HEK293 (cell line): ENCODE measurements around the gene NSD1.

Source experiments
- CTCF ChIA-PET: fragments of 350-600 bp; formaldehyde crosslinking; extraction: SDS; loops from one replicate; lab custom pipeline; 2021; ENCODE audit warnings: antibody characterized with exemption; lab: Yijun Ruan, JAX
- POLR2A ChIA-PET: fragments of 300-600 bp; formaldehyde crosslinking; extraction: SDS; loops from one replicate; lab custom pipeline; 2020; ENCODE audit warnings: antibody characterized with exemption, inconsistent platforms; lab: Yijun Ruan, JAX
- H3K27ac ChIP-seq: fragments of 200-500 bp; sonication (Bioruptor generic); 2 replicates; pipeline ENCODE4 v1.5.1; 2014; ENCODE audit warnings: low read depth, low read length, control low read depth, inconsistent platforms; ENCODE audit errors: extremely low read depth
- H3K36me3 ChIP-seq, 2 experiments: fragments of 200-500 bp in 1 of 2; sonication (Bioruptor generic) in 1 of 2; 1 replicate in 1 of 2; 2 replicates in 1 of 2; pipeline ENCODE4 v1.5.1; 2014 to 2017; ENCODE audit warnings: inconsistent platforms in 2 of 2, low read length in 2 of 2; ENCODE audit not compliant: control insufficient read depth in 2 of 2, insufficient read depth in 1 of 2
- H3K4me1 ChIP-seq: fragments of 200-500 bp; sonication (Bioruptor generic); 2 replicates; pipeline ENCODE4 v1.5.1; 2014; ENCODE audit warnings: mild to moderate bottlenecking, low read length, inconsistent platforms; ENCODE audit not compliant: control insufficient read depth, insufficient read depth
- H3K4me3 ChIP-seq: 2 replicates; pipeline ENCODE4 v1.5.1; 2011; ENCODE audit warnings: low read depth, mild to moderate bottlenecking, control low read depth, low read length, moderate library complexity
- H3K9me3 ChIP-seq: fragments of 200-500 bp; sonication (Bioruptor generic); 2 replicates; pipeline ENCODE4 v1.5.1; 2014; ENCODE audit warnings: low read depth, low read length, inconsistent platforms; ENCODE audit not compliant: control insufficient read depth, insufficient read depth
- EGR2 ChIP-seq: fragments of 450-650 bp; formaldehyde crosslinking; IDR thresholded peaks from 2 replicates; pipeline ENCODE4 v1.5.1; 2016; ENCODE audit warnings: low read depth, missing biosample characterization, missing genetic modification characterization
- GLIS1 ChIP-seq: fragments of 450-650 bp; formaldehyde crosslinking; IDR thresholded peaks from 2 replicates; pipeline ENCODE4 v1.5.1; 2016; ENCODE audit warnings: missing biosample characterization, missing genetic modification characterization
- KLF16 ChIP-seq: fragments of 450-650 bp; formaldehyde crosslinking; IDR thresholded peaks from 2 replicates; pipeline ENCODE4 v1.5.1; 2017; ENCODE audit warnings: missing biosample characterization, missing genetic modification characterization
- SP7 ChIP-seq: fragments of 450-650 bp; formaldehyde crosslinking; IDR thresholded peaks from 2 replicates; pipeline ENCODE4 v1.5.1; 2016; ENCODE audit warnings: missing biosample characterization, missing genetic modification characterization
- ZBTB1 ChIP-seq: fragments of 450-650 bp; formaldehyde crosslinking; IDR thresholded peaks from 2 replicates; pipeline ENCODE4 v1.5.1; 2016; ENCODE audit warnings: missing biosample characterization, missing genetic modification characterization
- ZFP37 ChIP-seq: fragments of 450-650 bp; formaldehyde crosslinking; IDR thresholded peaks from 2 replicates; pipeline ENCODE4 v1.5.1; 2016; ENCODE audit warnings: missing biosample characterization, missing genetic modification characterization
- ZNF146 ChIP-seq: fragments of 450-650 bp; formaldehyde crosslinking; IDR thresholded peaks from 2 replicates; pipeline ENCODE4 v1.5.1; 2016; ENCODE audit warnings: missing biosample characterization, missing genetic modification characterization
- ZNF157 ChIP-seq: fragments of 450-650 bp; formaldehyde crosslinking; IDR thresholded peaks from 2 replicates; pipeline ENCODE4 v1.5.1; 2016; ENCODE audit warnings: missing biosample characterization, missing genetic modification characterization
- ZNF16 ChIP-seq: fragments of 450-650 bp; formaldehyde crosslinking; IDR thresholded peaks from 2 replicates; pipeline ENCODE4 v1.5.1; 2016; ENCODE audit warnings: low read depth, missing biosample characterization, missing genetic modification characterization
- ZNF239 ChIP-seq: fragments of 450-650 bp; formaldehyde crosslinking; IDR thresholded peaks from 2 replicates; pipeline ENCODE4 v1.5.1; 2016; ENCODE audit warnings: missing biosample characterization, missing genetic modification characterization
- ZNF266 ChIP-seq: fragments of 450-650 bp; formaldehyde crosslinking; IDR thresholded peaks from 2 replicates; pipeline ENCODE4 v1.5.1; 2016; ENCODE audit warnings: missing biosample characterization, missing genetic modification characterization, low read depth
- ZNF423 ChIP-seq: fragments of 450-650 bp; formaldehyde crosslinking; IDR thresholded peaks from 2 replicates; pipeline ENCODE4 v1.5.1; 2016; ENCODE audit warnings: missing biosample characterization, missing genetic modification characterization
- ZNF548 ChIP-seq: fragments of 450-650 bp; formaldehyde crosslinking; IDR thresholded peaks from 2 replicates; pipeline ENCODE4 v1.5.1; 2016; ENCODE audit warnings: missing biosample characterization, missing genetic modification characterization
- ZNF624 ChIP-seq: fragments of 450-650 bp; formaldehyde crosslinking; IDR thresholded peaks from 2 replicates; pipeline ENCODE4 v1.5.1; 2017; ENCODE audit warnings: missing biosample characterization, missing genetic modification characterization
- ZNF629 ChIP-seq: fragments of 450-650 bp; formaldehyde crosslinking; IDR thresholded peaks from 2 replicates; pipeline ENCODE4 v1.5.1; 2017; ENCODE audit warnings: missing biosample characterization, missing genetic modification characterization
- ZNF670 ChIP-seq: fragments of 450-650 bp; formaldehyde crosslinking; IDR thresholded peaks from 2 replicates; pipeline ENCODE4 v1.5.1; 2016; ENCODE audit warnings: missing biosample characterization, missing genetic modification characterization, low read depth
- ZNF830 ChIP-seq: fragments of 450-650 bp; IDR thresholded peaks from 2 replicates; pipeline ENCODE4 v1.5.0; 2018; ENCODE audit warnings: missing biosample characterization, missing genetic modification characterization, low read depth, mild to moderate bottlenecking, moderate library complexity
- TF ChIP-seq, protein P1 (sequence below): fragments of 450-650 bp; formaldehyde crosslinking; IDR thresholded peaks from 2 replicates; pipeline ENCODE4 v1.5.1; 2016; ENCODE audit warnings: missing biosample characterization, missing genetic modification characterization
- TF ChIP-seq, protein P2 (sequence below): fragments of 450-650 bp; IDR thresholded peaks from 2 replicates; pipeline ENCODE4 v1.5.1; 2018; ENCODE audit warnings: missing biosample characterization, missing genetic modification characterization
- TF ChIP-seq, protein P3 (sequence below): fragments of 450-650 bp; formaldehyde crosslinking; optimal IDR thresholded peaks from 2 replicates; pipeline ENCODE3; 2016; ENCODE audit warnings: missing biosample characterization, mild to moderate bottlenecking, missing genetic modification characterization
- TF ChIP-seq, protein P4 (sequence below): fragments of 450-650 bp; formaldehyde crosslinking; IDR thresholded peaks from 2 replicates; pipeline ENCODE4 v1.5.1; 2016; ENCODE audit warnings: missing biosample characterization, missing genetic modification characterization
- TF ChIP-seq, protein P5 (sequence below): fragments of 450-650 bp; formaldehyde crosslinking; IDR thresholded peaks from 2 replicates; pipeline ENCODE4 v1.5.1; 2017; ENCODE audit warnings: missing biosample characterization, missing genetic modification characterization
- TF ChIP-seq, protein P6 (sequence below): fragments of 450-650 bp; formaldehyde crosslinking; IDR thresholded peaks from 2 replicates; pipeline ENCODE4 v1.5.1; 2017; ENCODE audit warnings: missing biosample characterization, missing genetic modification characterization

The NSD1 gene

DNA sequence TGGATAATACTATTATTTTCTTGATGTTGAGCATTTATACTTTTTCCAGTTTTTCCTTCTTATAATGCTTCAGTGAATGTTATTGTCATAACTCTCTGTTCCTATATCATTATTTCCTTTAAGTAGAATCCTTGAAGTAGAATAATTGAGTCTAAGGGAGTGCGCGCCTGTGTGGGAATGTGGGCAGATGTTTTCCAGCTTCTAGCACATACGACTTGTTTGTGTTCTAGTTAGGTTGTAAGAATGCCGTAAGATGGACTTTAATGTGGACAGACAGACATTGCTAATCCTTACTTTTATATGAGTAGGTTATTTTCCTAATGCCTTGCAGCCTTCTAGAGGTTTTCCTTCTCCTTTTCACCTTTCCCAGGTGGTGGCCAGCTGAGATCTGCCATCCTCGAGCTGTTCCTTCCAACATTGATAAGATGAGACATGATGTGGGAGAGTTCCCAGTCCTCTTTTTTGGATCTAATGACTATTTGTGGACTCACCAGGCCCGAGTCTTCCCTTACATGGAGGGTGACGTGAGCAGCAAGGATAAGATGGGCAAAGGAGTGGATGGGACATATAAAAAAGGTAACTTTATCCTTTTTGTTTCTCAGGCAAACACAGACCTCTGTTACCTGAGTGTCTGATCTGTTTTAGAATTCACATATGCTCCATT, 135.8 kb downstream of the NSD1 start:
- no peak for TF ChIP-seq ZNF629 (tag by site-specific recombination)
- no peak for TF ChIP-seq GLIS1 (tag by site-specific recombination)
- TF ChIP-seq ZNF266 (tag by site-specific recombination), result no peak
- TF ChIP-seq, protein P1, sequence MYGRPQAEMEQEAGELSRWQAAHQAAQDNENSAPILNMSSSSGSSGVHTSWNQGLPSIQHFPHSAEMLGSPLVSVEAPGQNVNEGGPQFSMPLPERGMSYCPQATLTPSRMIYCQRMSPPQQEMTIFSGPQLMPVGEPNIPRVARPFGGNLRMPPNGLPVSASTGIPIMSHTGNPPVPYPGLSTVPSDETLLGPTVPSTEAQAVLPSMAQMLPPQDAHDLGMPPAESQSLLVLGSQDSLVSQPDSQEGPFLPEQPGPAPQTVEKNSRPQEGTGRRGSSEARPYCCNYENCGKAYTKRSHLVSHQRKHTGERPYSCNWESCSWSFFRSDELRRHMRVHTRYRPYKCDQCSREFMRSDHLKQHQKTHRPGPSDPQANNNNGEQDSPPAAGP (tag by site-specific recombination), result no peak
- TF ChIP-seq ZNF16 (tag by site-specific recombination), result no peak
- TF ChIP-seq ZNF548 (tag by site-specific recombination), result no peak
- ChIA-PET CTCF (interaction anchor here (0.6 kb wide), 1 partner anchor 135 kb away, joined by 4 read pairs; no protein-coding TSS in a partner anchor), POLR2A (no interaction called here)
- Histone ChIP-seq H3K9me3 (no peaks in the 10 kb centered on the region), H3K4me3 (no peak overlapping the region), H3K36me3 (peaks cover 39 to 93% of the 10 kb centered on the region in 2 experiments), H3K27ac (peak overlapping the region; percentile 29; the same call in 1 of the 2 replicates), H3K4me1 (no peaks in the 10 kb centered on the region)

DNA sequence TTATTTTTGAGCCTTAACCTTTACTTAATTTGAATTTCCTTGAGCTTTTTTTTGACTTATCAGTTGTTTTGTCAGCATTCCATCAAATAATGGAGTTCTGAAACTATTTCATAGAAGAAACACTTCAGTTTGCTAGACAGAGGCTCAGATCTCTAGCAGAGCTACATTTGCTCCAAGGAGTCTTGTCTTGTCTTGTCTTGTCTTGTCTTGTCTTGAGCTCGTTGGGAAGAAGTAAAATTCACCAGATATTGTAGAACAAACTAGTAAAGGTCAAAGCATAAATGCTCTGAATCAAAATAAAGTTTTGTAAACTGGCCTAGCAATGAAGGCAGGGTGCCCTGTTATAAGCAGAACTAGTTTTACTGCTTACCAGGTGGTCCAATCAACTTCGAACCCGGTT, 136.4 kb downstream of the NSD1 start:
- Histone ChIP-seq H3K36me3 (peaks cover 46 to 93% of the 10 kb centered on the region in 2 experiments), H3K4me3 (no peak overlapping the region), H3K9me3 (no peaks in the 10 kb centered on the region), H3K4me1 (no peaks in the 10 kb centered on the region), H3K27ac (peak overlapping the region; percentile 29; the same call in 1 of the 2 replicates)
- CTCF ChIA-PET, result interaction anchor here (0.6 to 1.0 kb wide), 3 partner anchors 33 to 156 kb away, joined by 3 to 5 read pairs (median 4); no protein-coding TSS in a partner anchor
- POLR2A ChIA-PET, result no interaction called here
- no peak for TF ChIP-seq ZNF670 (tag by site-specific recombination)
- TF ChIP-seq ZBTB1 (tag by site-specific recombination), result no peak
- TF ChIP-seq ZNF146 (tag by site-specific recombination), result no peak
- TF ChIP-seq EGR2 (tag by site-specific recombination), result no peak
- no peak for TF ChIP-seq SP7 (tag by site-specific recombination)

DNA sequence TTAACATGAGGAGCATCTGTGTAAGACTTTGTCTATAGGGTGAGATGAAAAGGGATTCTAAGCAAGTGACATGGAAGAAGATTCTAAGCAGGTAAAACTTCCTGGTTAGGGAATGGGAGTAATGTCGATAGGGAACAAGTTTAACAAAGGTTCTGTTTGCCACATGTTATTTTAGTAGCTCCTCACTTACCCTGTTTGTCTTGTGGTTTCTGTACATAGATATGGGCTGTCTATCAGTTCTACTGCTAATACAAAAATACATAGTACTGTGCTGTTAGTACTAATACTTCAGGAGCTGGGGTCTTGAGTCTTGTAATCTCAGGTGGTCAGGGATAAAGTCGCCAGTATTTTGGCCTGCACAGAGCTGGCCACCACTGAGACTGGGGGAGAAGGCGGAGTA, 137.1 kb downstream of the NSD1 start:
- Histone ChIP-seq H3K4me1 (no peaks in the 10 kb centered on the region), H3K9me3 (no peaks in the 10 kb centered on the region), H3K27ac (no peak overlapping the region), H3K36me3 (peaks cover 50 to 91% of the 10 kb centered on the region in 2 experiments), H3K4me3 (no peak overlapping the region)
- POLR2A ChIA-PET, result no interaction called here
- CTCF ChIA-PET, result interaction anchor here (0.6 to 1.1 kb wide), 5 partner anchors 34 to 598 kb away, joined by 3 to 5 read pairs (median 3); no protein-coding TSS in a partner anchor
- TF ChIP-seq KLF16 (tag by site-specific recombination) (no peak), ZNF146 (tag by site-specific recombination) (no peak), ZNF423 (no peak), ZNF624 (no peak), ZNF157 (no peak), ZNF239 (tag by site-specific recombination) (no peak), ZFP37 (tag by site-specific recombination) (no peak), ZNF830 (no peak)
- TF ChIP-seq, protein P2, sequence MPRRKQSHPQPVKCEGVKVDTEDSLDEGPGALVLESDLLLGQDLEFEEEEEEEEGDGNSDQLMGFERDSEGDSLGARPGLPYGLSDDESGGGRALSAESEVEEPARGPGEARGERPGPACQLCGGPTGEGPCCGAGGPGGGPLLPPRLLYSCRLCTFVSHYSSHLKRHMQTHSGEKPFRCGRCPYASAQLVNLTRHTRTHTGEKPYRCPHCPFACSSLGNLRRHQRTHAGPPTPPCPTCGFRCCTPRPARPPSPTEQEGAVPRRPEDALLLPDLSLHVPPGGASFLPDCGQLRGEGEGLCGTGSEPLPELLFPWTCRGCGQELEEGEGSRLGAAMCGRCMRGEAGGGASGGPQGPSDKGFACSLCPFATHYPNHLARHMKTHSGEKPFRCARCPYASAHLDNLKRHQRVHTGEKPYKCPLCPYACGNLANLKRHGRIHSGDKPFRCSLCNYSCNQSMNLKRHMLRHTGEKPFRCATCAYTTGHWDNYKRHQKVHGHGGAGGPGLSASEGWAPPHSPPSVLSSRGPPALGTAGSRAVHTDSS (tag by site-specific recombination), result no peak
- TF ChIP-seq, protein P3, sequence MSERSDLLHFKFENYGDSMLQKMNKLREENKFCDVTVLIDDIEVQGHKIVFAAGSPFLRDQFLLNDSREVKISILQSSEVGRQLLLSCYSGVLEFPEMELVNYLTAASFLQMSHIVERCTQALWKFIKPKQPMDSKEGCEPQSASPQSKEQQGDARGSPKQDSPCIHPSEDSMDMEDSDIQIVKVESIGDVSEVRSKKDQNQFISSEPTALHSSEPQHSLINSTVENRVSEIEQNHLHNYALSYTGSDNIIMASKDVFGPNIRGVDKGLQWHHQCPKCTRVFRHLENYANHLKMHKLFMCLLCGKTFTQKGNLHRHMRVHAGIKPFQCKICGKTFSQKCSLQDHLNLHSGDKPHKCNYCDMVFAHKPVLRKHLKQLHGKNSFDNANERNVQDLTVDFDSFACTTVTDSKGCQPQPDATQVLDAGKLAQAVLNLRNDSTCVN (tag by site-specific recombination), result no peak
- TF ChIP-seq, protein P4, sequence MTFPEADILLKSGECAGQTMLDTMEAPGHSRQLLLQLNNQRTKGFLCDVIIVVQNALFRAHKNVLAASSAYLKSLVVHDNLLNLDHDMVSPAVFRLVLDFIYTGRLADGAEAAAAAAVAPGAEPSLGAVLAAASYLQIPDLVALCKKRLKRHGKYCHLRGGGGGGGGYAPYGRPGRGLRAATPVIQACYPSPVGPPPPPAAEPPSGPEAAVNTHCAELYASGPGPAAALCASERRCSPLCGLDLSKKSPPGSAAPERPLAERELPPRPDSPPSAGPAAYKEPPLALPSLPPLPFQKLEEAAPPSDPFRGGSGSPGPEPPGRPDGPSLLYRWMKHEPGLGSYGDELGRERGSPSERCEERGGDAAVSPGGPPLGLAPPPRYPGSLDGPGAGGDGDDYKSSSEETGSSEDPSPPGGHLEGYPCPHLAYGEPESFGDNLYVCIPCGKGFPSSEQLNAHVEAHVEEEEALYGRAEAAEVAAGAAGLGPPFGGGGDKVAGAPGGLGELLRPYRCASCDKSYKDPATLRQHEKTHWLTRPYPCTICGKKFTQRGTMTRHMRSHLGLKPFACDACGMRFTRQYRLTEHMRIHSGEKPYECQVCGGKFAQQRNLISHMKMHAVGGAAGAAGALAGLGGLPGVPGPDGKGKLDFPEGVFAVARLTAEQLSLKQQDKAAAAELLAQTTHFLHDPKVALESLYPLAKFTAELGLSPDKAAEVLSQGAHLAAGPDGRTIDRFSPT, result no peak
- TF ChIP-seq, protein P5, sequence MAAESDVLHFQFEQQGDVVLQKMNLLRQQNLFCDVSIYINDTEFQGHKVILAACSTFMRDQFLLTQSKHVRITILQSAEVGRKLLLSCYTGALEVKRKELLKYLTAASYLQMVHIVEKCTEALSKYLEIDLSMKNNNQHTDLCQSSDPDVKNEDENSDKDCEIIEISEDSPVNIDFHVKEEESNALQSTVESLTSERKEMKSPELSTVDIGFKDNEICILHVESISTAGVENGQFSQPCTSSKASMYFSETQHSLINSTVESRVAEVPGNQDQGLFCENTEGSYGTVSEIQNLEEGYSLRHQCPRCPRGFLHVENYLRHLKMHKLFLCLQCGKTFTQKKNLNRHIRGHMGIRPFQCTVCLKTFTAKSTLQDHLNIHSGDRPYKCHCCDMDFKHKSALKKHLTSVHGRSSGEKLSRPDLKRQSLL (tag by site-specific recombination), result no peak
- TF ChIP-seq, protein P6, sequence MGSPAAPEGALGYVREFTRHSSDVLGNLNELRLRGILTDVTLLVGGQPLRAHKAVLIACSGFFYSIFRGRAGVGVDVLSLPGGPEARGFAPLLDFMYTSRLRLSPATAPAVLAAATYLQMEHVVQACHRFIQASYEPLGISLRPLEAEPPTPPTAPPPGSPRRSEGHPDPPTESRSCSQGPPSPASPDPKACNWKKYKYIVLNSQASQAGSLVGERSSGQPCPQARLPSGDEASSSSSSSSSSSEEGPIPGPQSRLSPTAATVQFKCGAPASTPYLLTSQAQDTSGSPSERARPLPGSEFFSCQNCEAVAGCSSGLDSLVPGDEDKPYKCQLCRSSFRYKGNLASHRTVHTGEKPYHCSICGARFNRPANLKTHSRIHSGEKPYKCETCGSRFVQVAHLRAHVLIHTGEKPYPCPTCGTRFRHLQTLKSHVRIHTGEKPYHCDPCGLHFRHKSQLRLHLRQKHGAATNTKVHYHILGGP (tag by site-specific recombination), result no peak
